Measurements from ENCODE around the gene BTG2.
A peak's percentile ranks its signal among the peaks of the same experiment; 100 is the strongest.

Gene BTG2

GRCh38 chr1:203346769-203347102, 41.4 kb downstream of the BTG2 start:
- no peak for DNase-seq (ENCODE audit: low read depth)
- H3K4me3 ChIP-seq (replicated peaks; ENCODE audit: low read depth, low read length): no peak overlapping the region
- no peak for TF ChIP-seq CTCF (IDR thresholded peaks at IDR 0.05; ENCODE audit: low read length, missing control alignments)

GRCh38 chr1:203349166-203349565, 43.8 kb downstream of the BTG2 start:
- no peak overlapping the region for H3K4me3 ChIP-seq (replicated peaks; ENCODE audit: low read depth, low read length)
- no peak for DNase-seq (ENCODE audit: low read depth)
- no peak for TF ChIP-seq CTCF (IDR thresholded peaks at IDR 0.05; ENCODE audit: low read length, missing control alignments)

- no peak for DNase-seq (ENCODE audit: low read depth)
- no peak for TF ChIP-seq CTCF (IDR thresholded peaks at IDR 0.05; ENCODE audit: low read length, missing control alignments)
- no peak overlapping the region for H3K4me3 ChIP-seq (replicated peaks; ENCODE audit: low read depth, low read length)
Observed at GRCh38 chr1:203349773-203350524, 44.6 kb downstream of the BTG2 start.

GRCh38 chr1:203351037-203351625, 45.8 kb downstream of the BTG2 start, which contains the start of gene FMOD:
FMOD (minus strand) TSS chr1:203351122; CDS start chr1:203348270, 2,852 bp downstream.
- peak within 1 kb of the TSS; percentile 7 for H3K4me3 ChIP-seq (replicated peaks; ENCODE audit: low read depth, low read length)
- DNase-seq (ENCODE audit: low read depth): peak; percentile 76
- TF ChIP-seq CTCF (IDR thresholded peaks at IDR 0.05; ENCODE audit: low read length, missing control alignments): peak; percentile 13

- no peak for TF ChIP-seq CTCF (IDR thresholded peaks at IDR 0.05; ENCODE audit: low read length, missing control alignments)
- H3K4me3 ChIP-seq (replicated peaks; ENCODE audit: low read depth, low read length): no peak overlapping the region
- DNase-seq (ENCODE audit: low read depth): no peak
Observed at GRCh38 chr1:203353486-203353885, 48.2 kb downstream of the BTG2 start.

- DNase-seq (ENCODE audit: low read depth): peak; percentile 48
- TF ChIP-seq CTCF (IDR thresholded peaks at IDR 0.05; ENCODE audit: low read length, missing control alignments): no peak
- H3K4me3 ChIP-seq (replicated peaks; ENCODE audit: low read depth, low read length): no peak overlapping the region
Observed at GRCh38 chr1:203354246-203354645, 48.9 kb downstream of the BTG2 start.

Measured in fibroblast of pulmonary artery (primary cell).